Lower leg skin (tissue), 3 donors: ENCODE measurements around the gene CCDC9.

Source experiments
- POLR2A ChIP-seq, 2 donors: fragments of 450-650 bp; IDR thresholded peaks; one replicate each; pipeline ENCODE4 v1.6.1; 2016 to 2017; ENCODE audit warnings: antibody characterized with exemption in 2 of 2, mild to moderate bottlenecking in 1 of 2, moderate library complexity in 1 of 2
- TF ChIP-seq, protein P1 (sequence below), 3 donors: fragments of 450-650 bp; IDR thresholded peaks; one replicate each; pipeline ENCODE4 v1.5.1; 2016; ENCODE audit warnings: antibody characterized with exemption in 3 of 3, mild to moderate bottlenecking in 3 of 3, moderate library complexity in 2 of 3

- no peak for TF ChIP-seq POLR2A (IDR thresholded peaks at IDR 0.05)
- TF ChIP-seq, protein P1, sequence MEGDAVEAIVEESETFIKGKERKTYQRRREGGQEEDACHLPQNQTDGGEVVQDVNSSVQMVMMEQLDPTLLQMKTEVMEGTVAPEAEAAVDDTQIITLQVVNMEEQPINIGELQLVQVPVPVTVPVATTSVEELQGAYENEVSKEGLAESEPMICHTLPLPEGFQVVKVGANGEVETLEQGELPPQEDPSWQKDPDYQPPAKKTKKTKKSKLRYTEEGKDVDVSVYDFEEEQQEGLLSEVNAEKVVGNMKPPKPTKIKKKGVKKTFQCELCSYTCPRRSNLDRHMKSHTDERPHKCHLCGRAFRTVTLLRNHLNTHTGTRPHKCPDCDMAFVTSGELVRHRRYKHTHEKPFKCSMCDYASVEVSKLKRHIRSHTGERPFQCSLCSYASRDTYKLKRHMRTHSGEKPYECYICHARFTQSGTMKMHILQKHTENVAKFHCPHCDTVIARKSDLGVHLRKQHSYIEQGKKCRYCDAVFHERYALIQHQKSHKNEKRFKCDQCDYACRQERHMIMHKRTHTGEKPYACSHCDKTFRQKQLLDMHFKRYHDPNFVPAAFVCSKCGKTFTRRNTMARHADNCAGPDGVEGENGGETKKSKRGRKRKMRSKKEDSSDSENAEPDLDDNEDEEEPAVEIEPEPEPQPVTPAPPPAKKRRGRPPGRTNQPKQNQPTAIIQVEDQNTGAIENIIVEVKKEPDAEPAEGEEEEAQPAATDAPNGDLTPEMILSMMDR (IDR thresholded peaks at IDR 0.05), result no peak
These were observed 14.3 kb upstream of the CCDC9 start for GRCh38 chr19:47241919-47242577.
